GM23248 (cell line): ENCODE measurements around the gene RSAD1.

Experiments used
- EZH2 ChIP-seq: fragments of 200-600 bp; sonication (generic); IDR thresholded peaks from 2 replicates; pipeline ENCODE4 v1.6.1; 2018; ENCODE audit warnings: antibody characterized with exemption, mild to moderate bottlenecking; ENCODE audit not compliant: insufficient read depth, poor library complexity, severe bottlenecking
- EZH2phosphoT487 ChIP-seq: fragments of 200-600 bp; sonication (generic); IDR thresholded peaks from 2 replicates; pipeline ENCODE4 v1.6.1; 2018; ENCODE audit warnings: antibody characterized with exemption, moderate library complexity, mild to moderate bottlenecking, low read depth; ENCODE audit not compliant: insufficient read depth

DNA sequence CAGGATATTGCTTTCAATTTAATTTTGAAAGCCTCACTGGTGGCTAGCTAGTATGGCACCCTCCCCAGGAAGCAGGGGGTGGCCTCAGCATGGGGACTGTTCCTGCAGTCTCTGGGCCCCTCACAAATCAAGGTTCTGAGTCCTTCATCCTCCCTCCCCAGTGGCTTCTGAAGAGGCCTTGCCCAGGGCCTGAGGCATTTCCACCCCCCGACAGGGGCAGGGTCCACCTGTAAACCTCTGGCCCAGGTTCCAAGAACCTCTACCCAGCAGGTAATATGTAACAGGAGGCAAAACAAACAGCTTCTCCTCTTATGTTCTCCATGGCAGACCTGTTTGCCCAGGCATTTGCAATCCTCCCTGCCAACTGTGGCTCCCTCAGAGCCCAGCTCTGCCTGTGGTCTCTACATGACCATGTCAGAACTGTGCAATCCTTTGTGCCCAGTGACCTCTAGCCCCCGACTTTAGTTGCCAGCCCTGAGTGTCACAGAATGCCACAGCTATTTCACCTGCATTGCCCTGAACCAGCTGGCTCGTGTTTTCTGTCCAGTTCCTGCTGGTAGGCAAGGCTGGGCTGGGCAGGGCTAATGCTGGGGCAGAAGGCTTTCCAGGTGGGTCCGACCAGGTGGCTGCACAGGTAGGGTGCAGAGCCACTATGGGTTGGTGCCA lies 38.4 kb upstream of the RSAD1 start:
- no peak for TF ChIP-seq EZH2
- TF ChIP-seq EZH2phosphoT487: no peak
